SW 1271 (cell line): ENCODE data around the gene LUZP1.

Experiments used
- DNase-seq, 2 experiments: peaks; one replicate each; lab custom pipeline; 2025; lab: John Stamatoyannopoulos, UW

LUZP1 gene

DNA sequence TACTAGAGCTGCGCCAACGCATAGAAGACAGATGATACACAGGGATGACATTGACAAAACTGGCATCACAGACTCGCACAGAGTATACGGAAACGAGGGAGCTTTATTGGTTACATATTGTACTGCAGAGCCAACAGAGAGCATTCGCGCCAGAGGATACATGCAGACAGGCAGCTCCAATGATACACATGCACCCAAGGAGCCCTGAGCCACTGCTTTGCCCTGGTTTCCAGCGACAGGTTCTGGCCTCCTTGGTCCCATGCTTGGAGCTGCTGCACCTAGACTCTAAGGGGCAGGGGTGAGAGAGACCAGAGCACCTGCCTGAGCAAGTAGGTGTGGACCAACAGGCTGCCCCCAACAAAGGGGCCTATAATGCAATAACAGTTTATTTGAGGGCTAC, 83.8 kb downstream of the LUZP1 start:
- DNase-seq = no peak

DNA sequence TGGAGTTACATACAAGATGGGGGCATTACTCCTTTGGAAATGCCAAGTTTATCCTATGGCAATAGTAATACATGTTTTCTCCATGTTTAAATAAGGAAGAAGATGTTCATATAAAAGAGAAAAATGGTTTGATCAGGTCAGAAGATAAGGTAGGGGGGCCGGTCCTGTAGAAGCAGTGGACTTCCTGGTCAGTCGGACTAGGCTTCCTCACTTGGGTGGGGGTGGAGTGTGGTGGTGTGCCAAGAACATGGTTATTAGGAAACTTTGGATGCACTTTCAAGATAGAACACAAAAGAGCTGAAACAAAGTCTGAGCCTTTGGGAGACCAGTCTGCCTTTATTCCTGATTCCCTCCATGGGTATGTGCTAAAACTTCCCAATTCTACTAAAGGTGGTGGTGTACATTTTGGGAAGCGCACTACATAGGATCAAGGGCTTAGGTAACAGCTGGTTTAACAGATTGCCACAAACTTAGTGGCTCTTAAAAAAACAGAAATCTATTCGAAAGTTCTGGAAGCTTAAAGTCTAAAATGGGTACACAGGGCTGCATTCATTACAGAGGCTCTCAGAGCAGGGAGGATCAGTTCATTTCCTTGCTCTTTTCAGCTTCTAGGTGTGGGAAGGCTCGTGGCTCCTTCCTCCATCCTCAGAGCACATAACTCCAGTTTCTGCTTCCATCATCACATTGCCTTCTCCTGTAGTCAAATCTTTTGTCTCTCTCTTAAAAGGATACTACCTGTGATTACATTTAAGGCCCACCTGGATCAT, 84.8 kb downstream of the LUZP1 start:
- no peak for DNase-seq

DNA sequence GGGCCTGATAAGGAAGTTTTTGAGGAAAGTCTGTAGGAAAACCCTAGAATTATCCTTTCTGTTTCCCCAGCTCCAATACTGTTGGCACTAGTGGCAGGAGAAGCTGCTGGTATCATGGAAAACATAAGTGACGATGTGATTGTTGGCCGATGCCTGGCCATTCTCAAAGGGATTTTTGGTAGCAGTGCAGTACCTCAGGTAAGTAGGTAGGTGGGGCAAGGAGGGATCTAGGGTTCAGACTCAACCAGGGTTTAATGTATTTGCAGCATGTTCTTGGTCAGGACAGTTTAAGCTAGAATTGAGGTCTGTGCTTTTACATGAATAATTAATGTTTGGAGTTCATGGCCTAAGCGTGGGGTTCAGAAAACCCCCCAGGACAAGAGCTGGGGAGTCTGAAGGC, 87.3 kb downstream of the LUZP1 start:
- DNase-seq = no peak

DNA sequence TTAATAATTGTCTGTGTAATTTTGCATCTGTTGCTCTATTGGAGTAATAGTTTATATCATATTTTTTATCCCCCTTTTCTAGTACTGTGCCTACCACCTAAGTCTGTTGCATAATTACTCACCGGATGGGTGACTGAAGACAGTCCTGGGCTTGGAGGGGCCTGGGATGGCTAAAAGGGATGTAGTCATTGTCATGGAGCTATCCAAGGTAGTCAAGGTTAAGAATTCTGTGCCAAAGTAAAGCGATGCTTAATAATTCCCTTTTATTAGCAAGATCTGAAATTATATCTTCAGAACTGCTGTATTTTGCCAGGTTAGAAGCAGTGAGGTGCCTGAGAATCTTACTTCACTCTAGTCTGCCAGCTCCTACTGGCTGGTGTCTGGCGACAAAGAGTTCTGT, 87.8 kb downstream of the LUZP1 start:
- DNase-seq = no peak

DNA sequence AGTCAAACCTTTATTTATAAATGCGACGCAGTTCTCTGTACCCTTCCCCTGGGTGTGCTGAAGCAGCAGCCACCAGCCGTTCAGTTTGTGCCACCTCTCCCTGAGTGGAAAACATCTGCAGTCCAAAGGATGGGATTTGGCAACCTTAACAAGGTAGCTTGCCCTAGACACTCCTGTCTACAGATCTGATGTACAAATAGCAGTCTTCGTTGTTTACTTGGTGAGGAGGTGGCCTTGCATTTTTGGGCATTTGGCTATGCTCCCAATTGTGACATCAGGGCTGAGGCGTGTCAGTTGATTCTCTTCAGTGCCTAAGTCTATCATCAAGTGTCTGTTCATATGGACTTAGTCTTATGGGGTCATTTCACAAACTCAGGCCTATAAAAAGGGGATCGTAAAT, 89.6 kb downstream of the LUZP1 start:
- no peak for DNase-seq

DNA sequence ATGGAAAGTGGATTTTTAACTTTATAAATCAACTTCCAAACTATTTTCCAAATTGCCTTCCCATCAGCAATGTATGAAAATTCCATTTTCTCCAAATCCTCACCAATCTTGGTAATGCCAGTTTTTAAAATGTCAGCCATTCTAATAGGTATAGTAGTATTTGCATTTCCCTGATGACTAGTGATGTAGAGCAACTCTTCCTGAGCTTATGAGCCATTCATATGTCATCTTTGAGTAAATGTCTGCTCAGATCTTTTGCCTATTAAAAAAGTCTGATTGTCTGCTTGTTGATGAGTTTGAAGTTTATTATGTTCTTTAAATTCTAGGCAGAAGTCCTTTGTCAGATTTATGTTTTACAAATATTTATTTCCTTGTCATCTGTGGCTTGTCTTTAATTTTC, 94.6 kb downstream of the LUZP1 start:
- no peak for DNase-seq

DNA sequence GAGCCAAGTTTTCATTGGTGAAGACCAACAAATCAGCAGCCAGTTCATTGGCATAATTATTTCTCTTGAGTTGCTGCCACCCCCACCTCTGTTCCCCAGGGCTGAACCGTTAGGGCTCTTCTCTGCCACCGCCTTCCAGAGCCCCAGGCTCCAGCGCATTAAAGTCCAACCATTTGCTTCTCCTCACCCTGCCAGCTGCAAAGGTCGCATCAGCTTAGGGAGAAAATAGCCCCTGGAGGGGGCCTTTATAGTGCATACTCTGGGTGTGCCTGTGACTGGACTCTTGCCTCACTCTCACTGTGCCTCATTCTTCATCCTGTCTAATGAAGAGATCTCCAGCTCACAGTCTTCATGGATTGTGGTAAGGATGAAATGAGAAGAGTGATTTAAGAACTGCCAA, 99.0 kb downstream of the LUZP1 start:
- no peak for DNase-seq

DNA sequence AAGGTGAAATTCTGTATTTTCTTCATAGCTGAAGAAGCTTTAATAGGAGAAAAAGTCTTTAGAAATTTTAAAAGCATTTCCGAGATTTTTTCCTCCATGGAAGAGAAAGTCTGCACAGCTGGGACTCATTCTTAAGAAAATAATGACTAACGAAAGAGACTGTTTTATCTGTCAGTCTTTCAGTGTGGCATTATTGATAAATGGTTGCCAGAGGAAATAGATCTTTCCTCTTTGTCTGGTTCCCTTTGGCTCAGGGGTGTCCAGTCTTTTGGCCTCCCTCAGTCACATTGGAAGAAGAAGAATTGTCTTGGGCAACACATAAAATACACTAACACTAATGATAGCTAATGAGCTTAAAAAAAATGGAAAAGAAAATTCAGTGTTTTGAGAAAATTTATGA, 99.5 kb downstream of the LUZP1 start:
- DNase-seq = no peak

DNA sequence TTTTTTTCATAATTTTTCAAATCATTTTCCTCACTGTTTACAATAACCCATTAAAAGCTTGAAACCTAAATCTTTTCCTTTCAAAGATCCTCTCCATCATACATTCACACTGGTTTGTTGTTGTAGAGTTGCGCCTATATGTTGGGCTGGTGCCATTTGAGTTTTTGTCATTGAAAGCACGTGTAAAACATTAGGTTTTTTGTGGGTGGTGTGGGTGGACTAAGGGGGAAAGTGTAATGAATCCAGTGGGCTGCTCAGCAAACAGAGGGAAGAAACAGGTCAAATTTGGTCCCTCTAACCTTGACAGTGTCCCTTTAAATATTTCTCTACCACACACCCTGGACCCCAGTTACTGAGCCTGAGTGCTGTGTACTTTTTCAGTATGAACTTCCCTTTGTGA, 102.6 kb downstream of the LUZP1 start:
- no peak for DNase-seq

DNA sequence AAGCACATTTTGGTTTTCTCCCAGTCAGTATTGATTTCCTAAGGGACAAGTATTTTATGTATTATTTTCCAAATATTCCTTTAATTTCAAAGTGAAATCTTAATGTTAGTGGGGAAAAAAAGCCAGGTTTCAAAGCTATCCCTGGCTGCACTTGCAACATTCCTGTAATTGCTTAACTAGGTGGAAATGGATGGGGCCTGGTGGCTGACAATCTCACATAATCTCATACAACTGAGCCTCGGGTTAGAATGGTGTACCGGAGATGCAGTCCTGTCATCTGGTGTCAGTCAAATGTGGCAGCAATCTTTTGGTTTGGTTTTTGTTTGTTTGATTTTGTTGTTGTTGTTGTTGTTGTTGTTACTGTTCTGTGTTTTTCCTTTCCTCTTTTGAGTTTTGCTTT, 103.3 kb downstream of the LUZP1 start:
- no peak for DNase-seq

DNA sequence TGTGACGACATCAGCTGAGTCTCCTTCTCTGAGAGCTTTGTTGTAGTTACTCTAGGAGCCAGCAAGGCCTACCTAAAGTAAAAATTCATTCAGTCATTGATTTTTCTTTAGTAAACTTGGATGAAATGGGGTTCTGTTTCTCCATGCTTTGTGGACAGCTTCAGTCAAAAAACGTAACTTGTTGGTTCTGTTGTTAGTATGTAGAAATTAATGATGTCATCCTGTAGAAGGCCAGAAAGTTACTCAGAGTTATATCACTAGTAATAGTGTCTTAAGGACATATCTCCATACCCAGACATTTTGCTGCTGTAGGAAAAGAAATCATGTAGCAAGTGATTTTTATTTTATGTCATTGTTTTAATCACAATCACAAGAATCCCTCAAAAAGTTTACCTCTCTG, 106.4 kb downstream of the LUZP1 start:
- DNase-seq = no peak

DNA sequence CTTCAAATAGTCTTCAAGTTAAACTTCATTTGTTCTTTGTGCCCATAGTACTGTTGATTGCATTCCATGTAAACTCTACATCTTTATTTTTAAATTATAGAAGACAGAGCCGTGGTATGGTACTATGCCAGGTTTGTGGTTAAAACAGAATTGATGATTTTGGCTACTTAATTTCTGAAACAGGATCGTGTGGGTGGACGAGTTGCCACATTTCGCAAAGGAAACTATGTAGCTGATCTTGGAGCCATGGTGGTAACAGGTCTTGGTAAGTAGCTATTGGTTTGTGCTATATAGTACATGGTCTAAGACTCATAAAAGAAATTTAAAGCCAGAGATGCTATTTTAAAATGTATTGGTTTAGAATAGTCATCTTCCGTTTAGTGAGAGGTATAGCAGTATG, 111.4 kb downstream of the LUZP1 start:
- DNase-seq = no peak

DNA sequence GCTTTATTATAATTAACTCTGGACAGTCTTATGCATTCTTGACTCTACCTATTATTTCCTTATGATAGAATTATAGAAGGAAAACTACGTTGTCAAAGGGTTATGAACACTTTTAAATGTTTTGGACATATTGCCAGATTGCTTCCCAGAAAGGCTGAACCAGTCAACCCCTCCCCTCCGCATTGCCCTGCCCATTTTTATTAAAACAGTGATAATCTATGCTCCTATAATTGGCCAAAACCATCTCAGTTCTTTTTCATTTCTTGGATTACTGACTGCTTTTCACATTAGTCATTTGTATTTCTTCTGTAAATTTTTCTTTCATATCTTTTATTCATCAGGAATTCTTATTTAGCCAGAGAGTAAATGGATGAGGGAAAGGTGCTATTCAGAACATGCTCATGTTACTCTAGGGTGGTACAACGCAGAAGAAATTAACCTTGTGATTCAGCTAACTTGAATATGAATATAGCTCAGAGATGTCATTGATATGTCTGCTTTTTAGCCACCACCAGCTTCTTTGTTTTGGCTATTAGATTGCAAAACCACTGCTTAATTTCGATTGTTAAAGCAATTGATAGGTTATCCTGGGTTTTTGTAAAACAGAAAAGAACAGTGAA, 117.3 kb downstream of the LUZP1 start:
- DNase-seq = no peak

DNA sequence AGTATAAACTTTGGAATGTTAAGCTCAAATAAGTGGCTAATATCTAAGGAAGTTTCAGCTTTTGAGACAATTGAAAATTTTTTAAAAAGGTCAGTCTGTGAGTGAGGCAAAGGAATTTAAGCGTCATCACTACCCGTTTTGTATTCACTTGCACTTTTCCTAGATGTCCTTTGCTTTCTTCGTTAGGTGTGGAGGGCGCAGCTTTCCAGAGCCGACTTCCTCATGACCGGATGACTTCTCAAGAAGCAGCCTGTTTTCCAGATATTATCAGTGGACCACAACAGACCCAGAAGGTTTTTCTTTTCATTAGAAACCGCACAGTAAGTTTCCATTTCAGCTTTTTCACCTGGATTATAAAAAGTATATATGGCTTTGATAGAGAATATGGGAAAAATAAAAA, 118.5 kb downstream of the LUZP1 start:
- no peak for DNase-seq

DNA sequence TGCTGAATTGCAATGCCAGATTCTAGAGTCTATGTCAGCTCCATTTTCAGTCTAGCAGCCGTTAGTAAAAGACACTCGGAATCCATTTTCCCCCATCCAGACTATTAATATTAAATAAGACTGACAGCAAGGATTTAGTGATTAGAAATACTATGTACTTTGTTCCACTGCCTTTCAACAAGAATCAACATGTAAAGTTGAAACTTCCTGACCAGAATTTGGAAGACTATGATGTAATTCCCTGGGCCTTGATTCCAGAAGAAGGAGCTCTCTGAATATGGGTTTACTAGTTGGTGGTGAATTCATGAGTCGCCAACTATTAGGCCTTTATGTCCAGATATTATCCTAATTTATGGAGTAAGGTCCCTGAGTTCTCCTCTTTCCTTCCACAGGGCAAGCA, 124.6 kb downstream of the LUZP1 start:
- DNase-seq = no peak

DNA sequence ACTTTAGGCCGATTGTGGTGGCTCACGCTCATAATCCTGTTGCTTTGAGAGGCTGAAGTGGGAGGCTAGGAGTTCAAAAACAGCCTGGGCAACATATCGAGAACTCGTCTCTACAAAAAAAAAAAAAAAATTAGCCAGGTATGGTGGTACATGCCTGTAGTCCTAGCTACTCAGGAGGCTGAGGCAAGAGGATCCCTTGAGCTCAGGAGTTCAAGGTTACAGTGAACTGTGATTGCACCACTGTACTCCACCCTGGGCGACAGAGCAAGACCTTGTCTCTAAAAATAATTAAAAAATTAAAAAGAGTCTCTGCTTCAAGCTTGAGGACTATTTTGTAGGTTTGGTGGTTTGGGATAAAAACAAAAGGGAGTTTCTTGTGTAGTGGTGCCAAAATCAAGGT, 128.1 kb downstream of the LUZP1 start:
- no peak for DNase-seq

DNA sequence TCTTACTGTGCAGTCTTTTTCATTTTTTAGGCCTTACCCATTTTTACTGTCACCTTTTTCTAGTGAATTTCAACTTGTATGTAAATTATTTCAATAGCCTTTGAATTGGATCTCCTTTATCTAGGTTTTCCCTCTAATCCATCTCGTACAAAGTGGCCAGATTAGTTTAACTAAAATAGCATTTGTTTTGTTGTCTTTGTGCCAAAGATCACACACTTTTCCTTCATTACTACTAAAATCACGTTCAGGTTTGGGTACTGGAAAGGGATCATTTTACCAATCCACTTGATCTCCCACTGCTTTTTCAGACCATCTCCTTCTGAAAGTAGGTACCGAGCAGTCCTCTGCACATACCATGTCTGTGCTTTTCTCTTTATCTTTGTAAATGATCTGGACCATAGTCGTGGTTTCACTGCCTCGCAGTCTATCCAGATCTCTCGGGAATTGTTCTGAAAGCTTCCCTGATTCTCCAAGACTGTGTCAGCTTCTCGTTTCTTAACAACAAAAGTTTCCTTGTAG, 129.3 kb downstream of the LUZP1 start:
- DNase-seq = no peak

DNA sequence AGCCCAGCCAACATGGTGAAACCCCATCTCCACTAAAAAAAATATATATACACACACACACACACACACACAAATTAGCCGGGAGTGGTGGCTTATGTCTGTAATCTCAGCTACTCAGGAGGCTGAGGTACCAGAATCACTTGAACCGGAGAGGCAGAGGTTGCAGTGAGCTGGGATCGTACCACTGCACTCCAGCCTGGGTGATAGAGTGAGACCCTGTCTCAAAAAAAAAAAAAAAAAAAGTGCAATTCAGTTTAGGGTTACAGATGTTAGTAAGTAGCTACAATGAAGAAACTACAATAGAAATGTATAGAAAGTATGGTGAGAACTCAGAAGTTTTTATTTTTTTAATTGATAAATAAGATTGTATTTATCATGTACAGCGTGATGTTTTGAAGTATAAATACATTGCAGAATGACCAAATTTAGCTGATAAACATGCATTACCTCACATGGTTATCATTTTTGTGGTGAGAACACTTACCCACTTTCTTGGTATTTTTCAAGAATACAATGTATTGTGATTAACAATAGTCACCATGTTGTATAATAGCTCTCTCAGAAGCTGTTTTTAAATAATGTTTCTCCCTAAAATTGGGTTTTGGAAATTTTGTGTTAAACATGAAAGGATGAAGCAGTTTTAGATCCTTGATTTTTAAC, 131.4 kb downstream of the LUZP1 start:
- no peak for DNase-seq

DNA sequence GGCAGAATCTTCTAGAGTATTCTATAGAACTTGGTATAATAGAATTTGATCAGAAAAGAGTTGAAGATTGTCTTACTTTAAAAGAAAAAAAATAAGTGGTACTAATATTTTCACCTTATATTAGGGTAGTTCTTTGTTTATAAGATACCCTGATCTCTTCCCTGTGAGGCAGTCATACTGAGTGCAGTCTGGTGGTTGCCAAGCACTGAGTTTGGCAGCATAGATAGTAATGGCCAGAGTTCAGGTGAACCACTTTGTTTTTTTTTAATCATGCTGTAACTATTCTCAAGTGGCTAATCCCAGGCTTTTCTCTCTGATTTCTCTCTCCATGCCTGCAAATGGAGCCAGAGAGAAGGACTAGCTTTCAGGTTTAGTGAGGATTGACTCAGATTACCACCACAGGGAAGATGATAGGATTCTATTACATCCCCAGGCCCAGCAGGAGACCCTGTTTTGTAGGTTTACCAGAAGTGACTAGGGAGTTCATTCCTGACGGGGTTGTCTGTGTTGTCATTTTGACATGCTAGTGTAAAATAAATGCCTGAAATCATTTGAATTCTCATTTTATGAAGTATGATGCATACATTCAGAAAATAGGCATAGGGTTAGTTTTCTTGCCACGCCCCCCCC, 132.7 kb downstream of the LUZP1 start:
- DNase-seq = no peak
